ENCODE measurements around the gene EPHB2. TPM values are rescaled to one million over a fixed set of nuclear protein-coding genes. Genes with fewer than 3 reads are reported as not detected.

Gene EPHB2
- total and polyA plus RNA-seq, 2 donors from 2014 or later = 3.0 to 9.5 TPM

DNA sequence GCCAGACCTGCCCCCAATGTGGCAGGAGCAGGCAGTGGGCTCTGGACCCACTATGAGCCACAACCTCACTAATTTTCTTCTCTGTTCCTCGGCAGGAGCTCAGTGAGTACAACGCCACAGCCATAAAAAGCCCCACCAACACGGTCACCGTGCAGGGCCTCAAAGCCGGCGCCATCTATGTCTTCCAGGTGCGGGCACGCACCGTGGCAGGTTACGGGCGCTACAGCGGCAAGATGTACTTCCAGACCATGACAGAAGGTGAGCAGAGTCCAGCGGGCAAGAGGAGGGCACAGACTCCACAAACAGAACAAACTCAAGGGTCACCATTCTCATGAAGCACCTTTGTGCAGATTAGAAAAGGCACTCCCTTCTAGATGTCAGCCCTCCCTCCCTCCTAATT lies 182.2 kb downstream of the EPHB2 start:
- intact Hi-C loops (cut with DNase I) = no loop called here
- no peak overlapping the region for H3K27ac ChIP-seq (ENCODE audit: low read depth in 2 of 2, low read length in 2 of 2)
- FAIRE-seq = no peak

DNA sequence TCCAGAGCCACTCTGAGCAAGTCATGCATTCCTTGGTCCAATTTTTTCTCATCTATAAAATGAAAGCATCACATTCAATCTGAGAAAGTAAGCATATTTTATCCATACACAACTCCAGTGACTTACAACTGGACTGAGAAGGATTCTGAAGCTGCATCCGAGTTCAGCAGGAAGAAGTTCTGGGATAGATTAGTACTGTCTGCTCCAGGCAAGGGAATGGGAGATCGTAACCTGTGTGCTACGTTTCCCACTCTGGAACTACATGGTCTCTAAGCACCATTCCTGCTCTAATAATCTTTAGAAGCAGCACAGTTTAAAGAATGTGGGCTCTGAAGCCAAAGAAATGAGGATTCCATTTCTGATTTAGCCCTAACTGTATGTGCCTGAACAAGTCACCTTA lies 182.7 kb downstream of the EPHB2 start:
- FAIRE-seq (no peak), DNase-seq (no peak)
- Histone ChIP-seq H3K9me3 (ENCODE audit: control insufficient read depth in 2 of 3, insufficient read depth in 1 of 3, low read length in 3 of 3) (no peaks in the 10 kb centered on the region), H3K27ac (ENCODE audit: low read depth in 2 of 2, low read length in 2 of 2) (no peak overlapping the region), H3K4me3 (ENCODE audit: low read length in 3 of 3) (no peak overlapping the region), H3K36me3 (ENCODE audit: control insufficient read depth in 2 of 3, insufficient read depth in 3 of 3, low read length in 3 of 3) (no peaks in the 10 kb centered on the region), H3K4me1 (ENCODE audit: control insufficient read depth in 2 of 3, insufficient read depth in 2 of 3, low read depth in 1 of 3, low read length in 3 of 3) (no peaks in the 10 kb centered on the region), H3K27me3 (ENCODE audit: control insufficient read depth, insufficient read depth, low read length) (no peaks in the 10 kb centered on the region), H3K9ac (ENCODE audit: low read length in 3 of 3) (no peak overlapping the region)
- TF ChIP-seq CTCF (IDR thresholded peaks at IDR 0.05; ENCODE audit: borderline replicate concordance, extremely low read depth, insufficient read depth) = no peak
- intact Hi-C loops (cut with DNase I) = no loop called here

More for the DNA sequence above, 182.2 kb downstream of the EPHB2 start:
- Histone ChIP-seq H3K36me3 (ENCODE audit: control insufficient read depth in 2 of 3, insufficient read depth in 3 of 3, low read length in 3 of 3) (no peaks in the 10 kb centered on the region), H3K4me1 (ENCODE audit: control insufficient read depth in 2 of 3, insufficient read depth in 2 of 3, low read depth in 1 of 3, low read length in 3 of 3) (no peaks in the 10 kb centered on the region), H3K9ac (ENCODE audit: low read length in 3 of 3) (no peak overlapping the region), H3K4me3 (ENCODE audit: low read length in 3 of 3) (no peak overlapping the region), H3K9me3 (ENCODE audit: control insufficient read depth in 2 of 3, insufficient read depth in 1 of 3, low read length in 3 of 3) (no peaks in the 10 kb centered on the region), H3K27me3 (ENCODE audit: control insufficient read depth, insufficient read depth, low read length) (no peaks in the 10 kb centered on the region)
- no peak for DNase-seq
- TF ChIP-seq CTCF (IDR thresholded peaks at IDR 0.05; ENCODE audit: borderline replicate concordance, extremely low read depth, insufficient read depth) = no peak

- no peaks in the 10 kb centered on the region for H3K27me3 ChIP-seq (ENCODE audit: control insufficient read depth, insufficient read depth, low read length)
- no peak for TF ChIP-seq CTCF (IDR thresholded peaks at IDR 0.05; ENCODE audit: borderline replicate concordance, extremely low read depth, insufficient read depth)
- no peaks in the 10 kb centered on the region for H3K36me3 ChIP-seq (ENCODE audit: control insufficient read depth in 2 of 3, insufficient read depth in 3 of 3, low read length in 3 of 3)
- DNase-seq (peak in 1 of 5 donors; percentile 55), FAIRE-seq (no peak)
- H3K9ac ChIP-seq (ENCODE audit: low read length in 3 of 3) = no peak overlapping the region
- intact Hi-C loops (cut with DNase I) = no loop called here
- H3K4me3 ChIP-seq (ENCODE audit: low read length in 3 of 3) = no peak overlapping the region
- H3K9me3 ChIP-seq (ENCODE audit: control insufficient read depth in 2 of 3, insufficient read depth in 1 of 3, low read length in 3 of 3) = no peaks in the 10 kb centered on the region
- H3K4me1 ChIP-seq (ENCODE audit: control insufficient read depth in 2 of 3, insufficient read depth in 2 of 3, low read depth in 1 of 3, low read length in 3 of 3) = no peaks in the 10 kb centered on the region
- no peak overlapping the region for H3K27ac ChIP-seq (ENCODE audit: low read depth in 2 of 2, low read length in 2 of 2)
Measured at GRCh38 chr1:22895357-22895756, 184.7 kb downstream of the EPHB2 start.

GRCh38 chr1:22896184-22896583 lies 185.5 kb downstream of the EPHB2 start:
- no peaks in the 10 kb centered on the region for H3K27me3 ChIP-seq (ENCODE audit: control insufficient read depth, insufficient read depth, low read length)
- FAIRE-seq = no peak
- DNase-seq = no peak
- H3K36me3 ChIP-seq (ENCODE audit: control insufficient read depth in 2 of 3, insufficient read depth in 3 of 3, low read length in 3 of 3) = no peaks in the 10 kb centered on the region
- no peaks in the 10 kb centered on the region for H3K9me3 ChIP-seq (ENCODE audit: control insufficient read depth in 2 of 3, insufficient read depth in 1 of 3, low read length in 3 of 3)
- H3K9ac ChIP-seq (ENCODE audit: low read length in 3 of 3) = no peak overlapping the region
- H3K4me1 ChIP-seq (ENCODE audit: control insufficient read depth in 2 of 3, insufficient read depth in 2 of 3, low read depth in 1 of 3, low read length in 3 of 3) = no peaks in the 10 kb centered on the region
- no peak overlapping the region for H3K4me3 ChIP-seq (ENCODE audit: low read length in 3 of 3)
- no peak overlapping the region for H3K27ac ChIP-seq (ENCODE audit: low read depth in 2 of 2, low read length in 2 of 2)
- intact Hi-C loops (cut with DNase I) = no loop called here
- TF ChIP-seq CTCF (IDR thresholded peaks at IDR 0.05; ENCODE audit: borderline replicate concordance, extremely low read depth, insufficient read depth) = no peak

Data from kidney (tissue), 14 donors.